ENCODE results near the gene SBK3. TPM values are rescaled to one million over a fixed set of nuclear protein-coding genes. Genes with fewer than 3 reads are reported as not detected.

The SBK3 gene
- total RNA-seq, 1 experiment from 2014 or later, result not detected

DNA sequence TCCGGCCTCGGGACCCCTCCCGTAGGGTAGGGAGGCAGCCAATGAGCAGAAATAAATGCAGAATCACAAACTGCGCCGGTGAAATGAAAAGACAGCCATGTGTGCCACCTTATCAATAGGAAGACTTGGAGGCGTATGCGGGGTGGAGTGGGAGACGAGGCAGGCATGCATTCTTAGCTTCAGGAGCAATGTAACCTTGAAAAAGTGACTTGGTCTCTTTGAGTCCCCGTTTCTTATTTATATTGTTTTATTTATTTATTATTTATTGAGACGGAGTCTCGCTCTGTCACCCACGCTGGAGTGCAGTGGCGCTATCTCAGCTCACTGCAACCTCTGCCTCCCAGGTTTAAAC, 41.1 kb downstream of the SBK3 start:
- no peak for ATAC-seq
- H3K4me3 ChIP-seq (ENCODE audit: low read length), result peak overlapping the region; percentile 51; the same call in 1 of the 2 replicates
- intact Hi-C loops (cut with micrococcal nuclease), result loop anchor here (1.0 to 5.0 kb wide), 2 partner anchors 36 to 362 kb away; no protein-coding TSS in a partner anchor
- no peaks in the 10 kb centered on the region for H3K27me3 ChIP-seq (ENCODE audit: low read length)
- CTCF ChIA-PET, result interaction anchor here (0.6 to 1.7 kb wide), 15 partner anchors 10 to 667 kb away, joined by 3 to 33 read pairs (median 4); partner anchors contain the start of genes FIZ1, ISOC2, NAT14 and SSC5D
- H3F3A ChIP-seq (ENCODE audit: low read length, unreplicated experiment), result no peaks in the 10 kb centered on the region
- H2AFZ ChIP-seq (ENCODE audit: low read length), result peak overlapping the region; percentile 85
- no peaks in the 10 kb centered on the region for H4K20me1 ChIP-seq (ENCODE audit: low read length)
- H3K36me3 ChIP-seq (ENCODE audit: low read depth, low read length), result no peaks in the 10 kb centered on the region
- DNase-seq, result no peak
- peak overlapping the region; percentile 72 for H3K4me2 ChIP-seq (ENCODE audit: low read length)
- H3K79me2 ChIP-seq (ENCODE audit: low read length), result no peaks in the 10 kb centered on the region
- H3K9ac ChIP-seq (ENCODE audit: low read length), result no peak overlapping the region
- H3K27ac ChIP-seq (ENCODE audit: low read length), result no peak overlapping the region
- BruUV-seq (replicated peaks), result no TSS peak
- TF ChIP-seq EZH2 (IDR thresholded peaks at IDR 0.05; ENCODE audit: low read length, unreplicated experiment) (no peak), CTCF (conservative IDR thresholded peaks at IDR 0.05; ENCODE audit: low read depth, low read length) (no peak; the same call in 1 of the 2 replicates), EZH2phosphoT487 (IDR thresholded peaks at IDR 0.05; ENCODE audit: borderline replicate concordance, low read length) (no peak)
- H3K9me2 ChIP-seq (replicated peaks; ENCODE audit: low read length), result no peaks in the 10 kb centered on the region
- POLR2A ChIA-PET (ENCODE audit: unreplicated experiment), result no interaction called here
- H3K4me1 ChIP-seq (ENCODE audit: insufficient read depth, low read length), result no peaks in the 10 kb centered on the region; the same call in 1 of the 2 replicates
- H3K9me3 ChIP-seq (ENCODE audit: low read length), result no peaks in the 10 kb centered on the region

DNA sequence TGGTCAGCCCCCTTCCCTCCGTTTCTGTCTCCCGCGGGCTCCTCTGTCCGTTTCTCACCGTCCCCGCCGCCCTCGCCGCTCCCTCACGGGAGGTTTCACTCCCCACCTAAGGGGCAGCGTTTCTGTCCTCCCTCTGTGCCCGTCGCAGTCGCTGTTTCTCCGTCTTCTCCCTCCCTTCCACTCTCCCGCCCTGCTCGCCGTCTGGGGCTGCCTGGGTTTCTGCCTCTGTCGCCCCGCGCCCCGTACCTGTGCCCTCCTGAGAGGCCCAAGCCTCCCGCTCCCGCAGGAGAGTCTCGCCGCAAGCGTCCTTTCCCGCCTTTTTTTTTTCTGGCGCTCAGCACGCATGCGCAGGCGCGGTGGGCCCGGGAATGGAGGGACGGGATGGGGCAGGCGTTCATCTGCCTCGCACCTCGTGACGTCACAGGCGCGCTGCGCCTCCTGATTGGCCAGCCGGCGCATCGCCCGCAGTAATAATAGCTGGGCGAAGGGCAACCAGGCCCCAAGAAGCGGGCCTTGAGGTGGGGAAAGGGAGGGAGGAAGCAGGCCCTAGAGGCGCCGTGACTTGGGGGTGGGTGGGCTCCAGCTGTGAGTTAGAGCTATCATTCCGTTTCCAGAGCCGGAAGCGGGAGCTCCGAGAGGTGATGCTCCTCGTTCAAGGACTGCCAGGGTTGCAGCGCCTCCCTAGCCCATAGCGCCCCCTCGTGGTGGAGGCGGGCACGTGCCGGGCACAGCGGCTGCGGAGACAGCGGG, 41.7 kb downstream of the SBK3 start:
- Histone ChIP-seq H3K4me3 (ENCODE audit: low read length) (peak overlapping the region; percentile 51; the same call in 1 of the 2 replicates), H3K79me2 (ENCODE audit: low read length) (no peaks in the 10 kb centered on the region), H3K36me3 (ENCODE audit: low read depth, low read length) (no peaks in the 10 kb centered on the region), H3K9ac (ENCODE audit: low read length) (no peak overlapping the region), H3K27ac (ENCODE audit: low read length) (no peak overlapping the region), H2AFZ (ENCODE audit: low read length) (peak overlapping the region; percentile 85), H3K4me2 (ENCODE audit: low read length) (peak overlapping the region; percentile 72), H3F3A (ENCODE audit: low read length, unreplicated experiment) (no peaks in the 10 kb centered on the region), H3K4me1 (ENCODE audit: insufficient read depth, low read length) (no peaks in the 10 kb centered on the region; the same call in 1 of the 2 replicates), H3K9me2 (replicated peaks; ENCODE audit: low read length) (no peaks in the 10 kb centered on the region), H3K9me3 (ENCODE audit: low read length) (no peaks in the 10 kb centered on the region), H3K27me3 (ENCODE audit: low read length) (no peaks in the 10 kb centered on the region), H4K20me1 (ENCODE audit: low read length) (no peaks in the 10 kb centered on the region)
- POLR2A ChIA-PET (ENCODE audit: unreplicated experiment), result interaction anchor here (0.5 kb wide), 1 partner anchor 165 kb away, joined by 3 read pairs; no protein-coding TSS in a partner anchor
- intact Hi-C loops (cut with micrococcal nuclease), result loop anchor here (1.0 to 5.0 kb wide), 2 partner anchors 35 to 361 kb away; no protein-coding TSS in a partner anchor
- CTCF ChIA-PET, result interaction anchor here (0.5 to 1.7 kb wide), 17 partner anchors 9 to 668 kb away, joined by 3 to 33 read pairs (median 4); partner anchors contain the start of genes FIZ1, ISOC2, NAT14 and SSC5D
- peak; percentile 98 for TF ChIP-seq CTCF (conservative IDR thresholded peaks at IDR 0.05; ENCODE audit: low read depth, low read length)
- TF ChIP-seq EZH2 (IDR thresholded peaks at IDR 0.05; ENCODE audit: low read length, unreplicated experiment), result no peak
- DNase-seq, result peak; percentile 84
- ATAC-seq, result peak; percentile 94
- BruUV-seq (replicated peaks), result no TSS peak

DNA sequence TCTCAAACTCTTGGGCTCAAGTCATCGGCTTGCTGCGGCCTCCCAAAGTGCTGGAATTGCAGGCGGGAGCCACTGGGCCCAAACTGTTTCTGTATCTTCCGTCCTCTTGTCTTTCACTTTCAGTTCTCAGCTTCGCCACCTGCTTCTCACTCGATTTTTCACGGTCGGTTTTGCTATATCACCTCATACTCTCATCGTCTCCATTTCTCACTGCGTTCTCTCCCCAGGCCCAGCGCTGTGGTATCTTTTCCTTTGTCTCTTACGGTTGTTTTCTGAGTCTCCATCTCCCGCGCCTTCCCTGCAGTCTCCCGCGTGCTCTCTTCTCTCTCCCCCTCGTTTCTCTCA, 42.2 kb downstream of the SBK3 start:
- Histone ChIP-seq H3K79me2 (ENCODE audit: low read length) (no peaks in the 10 kb centered on the region), H3K27me3 (ENCODE audit: low read length) (no peaks in the 10 kb centered on the region), H3K9me2 (replicated peaks; ENCODE audit: low read length) (no peaks in the 10 kb centered on the region), H3K4me3 (ENCODE audit: low read length) (no peak overlapping the region), H2AFZ (ENCODE audit: low read length) (peak overlapping the region; percentile 85; the same call in 1 of the 2 replicates), H3K4me2 (ENCODE audit: low read length) (no peak overlapping the region), H3K27ac (ENCODE audit: low read length) (no peak overlapping the region), H3K4me1 (ENCODE audit: insufficient read depth, low read length) (no peaks in the 10 kb centered on the region; the same call in 1 of the 2 replicates), H3F3A (ENCODE audit: low read length, unreplicated experiment) (no peaks in the 10 kb centered on the region), H3K9ac (ENCODE audit: low read length) (no peak overlapping the region), H4K20me1 (ENCODE audit: low read length) (no peaks in the 10 kb centered on the region), H3K9me3 (ENCODE audit: low read length) (no peaks in the 10 kb centered on the region), H3K36me3 (ENCODE audit: low read depth, low read length) (no peaks in the 10 kb centered on the region)
- POLR2A ChIA-PET (ENCODE audit: unreplicated experiment), result no interaction called here
- intact Hi-C loops (cut with micrococcal nuclease), result loop anchor here (5.0 kb wide), 1 partner anchor 361 kb away; no protein-coding TSS in a partner anchor
- TF ChIP-seq EZH2phosphoT487 (IDR thresholded peaks at IDR 0.05; ENCODE audit: borderline replicate concordance, low read length) (no peak), CTCF (conservative IDR thresholded peaks at IDR 0.05; ENCODE audit: low read depth, low read length) (no peak), EZH2 (IDR thresholded peaks at IDR 0.05; ENCODE audit: low read length, unreplicated experiment) (no peak)
- no TSS peak for BruUV-seq (replicated peaks)
- ATAC-seq (no peak), DNase-seq (no peak)
- CTCF ChIA-PET, result interaction anchor here (0.6 to 1.7 kb wide), 4 partner anchors 25 to 362 kb away, joined by 4 to 33 read pairs (median 4); no protein-coding TSS in a partner anchor
